Keratinocyte (primary cell): ENCODE data around the gene MAPRE3.

Experiments
- CTCF ChIP-seq, 3 experiments: IDR thresholded peaks in 1 of 3; conservative IDR thresholded peaks in 1 of 3; optimal IDR thresholded peaks in 1 of 3; 2 replicates in 2 of 3; 3 replicates in 1 of 3; pipeline versions ENCODE3 to v1.5.1; 2011; ENCODE audit warnings: low read length in 3 of 3, mild to moderate bottlenecking in 3 of 3, moderate library complexity in 2 of 3, control low read depth in 1 of 3, inconsistent platforms in 1 of 3; ENCODE audit not compliant: insufficient read depth in 2 of 3; ENCODE audit errors: extremely low read depth in 1 of 3
- EZH2 ChIP-seq: IDR thresholded peaks from one replicate; pipeline ENCODE4 v1.6.1; 2012; ENCODE audit warnings: inconsistent platforms, mild to moderate bottlenecking, low read length, moderate library complexity

GRCh38 chr2:27059141-27059820, 88.8 kb downstream of the MAPRE3 start:
- TF ChIP-seq CTCF (optimal IDR thresholded peaks at IDR 0.05 in 1 of 3, IDR thresholded peaks at IDR 0.05 in 1 of 3, conservative IDR thresholded peaks at IDR 0.05 in 1 of 3; ENCODE audit: extremely low read depth in 1 of 3, insufficient read depth in 2 of 3, low read length in 3 of 3) (no peak), EZH2 (no peak)
